Natural killer cell (primary cell): ENCODE results near the gene PNMA1. TPM values are rescaled to one million over a fixed set of nuclear protein-coding genes. Genes with fewer than 3 reads are reported as not detected.

ENCODE experiments used
- ATAC-seq, 3 donors: fragments of 150-1000 bp in 2 of 3; fragments of 200-7000 bp in 1 of 3; cut with Tn5 transposase; 1 replicate in 1 of 3; 2 replicates in 2 of 3; pipeline ENCODE4 v1.10.0; 2021; ENCODE audit warnings: mild to moderate bottlenecking in 2 of 3, moderate library complexity in 2 of 3
- DNase-seq, 2 donors: peaks; one replicate each; pipeline versions ENCODE4 v3.0.0 to v3.0.0-alpha.2; 2013 to 2021; ENCODE audit warnings: mixed read lengths in 1 of 2
- H3K27ac ChIP-seq: one replicate; pipeline ENCODE4 v1.5.1; 2013; ENCODE audit warnings: mild to moderate bottlenecking, low read length
- H3K27me3 ChIP-seq: one replicate; pipeline ENCODE4 v1.6.1; 2013; ENCODE audit warnings: low read length; ENCODE audit not compliant: control insufficient read depth, insufficient read depth
- H3K36me3 ChIP-seq: one replicate; pipeline ENCODE4 v1.6.1; 2013; ENCODE audit warnings: low read length; ENCODE audit not compliant: control insufficient read depth, insufficient read depth
- H3K4me1 ChIP-seq: one replicate; pipeline ENCODE4 v1.6.1; 2013; ENCODE audit warnings: low read length; ENCODE audit not compliant: control insufficient read depth, insufficient read depth
- H3K4me3 ChIP-seq: one replicate; pipeline ENCODE4 v1.5.1; 2013; ENCODE audit warnings: low read length
- H3K9me3 ChIP-seq: one replicate; pipeline ENCODE4 v1.6.1; 2013; ENCODE audit warnings: low read length; ENCODE audit not compliant: control insufficient read depth, insufficient read depth
- H3K27ac Mint-ChIP-seq, 2 donors: one replicate each; pipeline ENCODE4 v1.8.0; 2022; ENCODE audit warnings: mild to moderate bottlenecking in 2 of 2, mixed read lengths in 2 of 2, moderate library complexity in 1 of 2
- H3K27me3 Mint-ChIP-seq, 2 donors: one replicate each; pipeline ENCODE4 v1.8.0; 2022; ENCODE audit warnings: low read depth in 2 of 2, mixed read lengths in 2 of 2
- H3K36me3 Mint-ChIP-seq: one replicate; pipeline ENCODE4 v1.8.0; 2022; ENCODE audit warnings: mixed read lengths
- H3K4me1 Mint-ChIP-seq, 2 donors: one replicate each; pipeline ENCODE4 v1.8.0; 2022; ENCODE audit warnings: mixed read lengths in 2 of 2
- H3K4me3 Mint-ChIP-seq: one replicate; pipeline ENCODE4 v1.8.0; 2022; ENCODE audit warnings: mild to moderate bottlenecking, moderate library complexity, mixed read lengths
- H3K9me3 Mint-ChIP-seq, 2 donors: one replicate each; pipeline ENCODE4 v1.8.0; 2022; ENCODE audit warnings: mixed read lengths in 2 of 2
- CTCF ChIP-seq: fragments of 200-600 bp; IDR thresholded peaks from one replicate; pipeline ENCODE4 v1.8.0; 2022; ENCODE audit warnings: antibody characterized with exemption
- WGBS: methylation state at CpG from one replicate; pipeline ENCODE4 v1.1.7; 2013; ENCODE audit warnings: missing lambda C conversion rate; ENCODE audit not compliant: insufficient coverage; 5-methylcytosine and 5-hydroxymethylcytosine counted together
- intact Hi-C: fragments of 100-400 bp; cut with micrococcal nuclease; formaldehyde crosslinking; loops from one replicate; pipeline ENCODE4 v1.14.2; 2022
- total RNA-seq, 4 donors: library from RNA; stranded (reverse); fragments of 120-200 nt in 1 of 4; gene quantifications; one replicate each; pipeline versions ENCODE4 v1.2.3 to v1.2.4, GENCODE V29; 2013 to 2022

Gene PNMA1
- total RNA-seq, 3 donors from 2014 or later (not counting 1 experiment from before 2014, with no cell fraction given), result 26.0 to 32.3 (median 28.9) TPM

- Histone ChIP-seq H3K27ac (peak overlapping the region; percentile 67), H3K4me3 (no peak overlapping the region), H3K27me3 (no peaks in the 10 kb centered on the region), H3K4me1 (peaks cover 96% of the 10 kb centered on the region), H3K9me3 (no peaks in the 10 kb centered on the region), H3K36me3 (no peaks in the 10 kb centered on the region)
- DNase-seq (peak in 1 of 2 donors; percentile 57), ATAC-seq (no peak)
- Mint-ChIP-seq H3K9me3 (no peaks in the 10 kb centered on the region), H3K4me3 (peak overlapping the region; percentile 37), H3K27ac (peak overlapping the region; percentile 92 to 96), H3K27me3 (no peaks in the 10 kb centered on the region), H3K36me3 (no peaks in the 10 kb centered on the region), H3K4me1 (peaks cover 91 to 99% of the 10 kb centered on the region in 2 donors)
- intact Hi-C loops, result loop anchor here (5.0 kb wide), 1 partner anchor 136 kb away; the partner anchor contains the start of gene ZNF410
- no peak for TF ChIP-seq CTCF
- 8% methylated on average over 6 of the region's 7 CpGs for WGBS
Observed at GRCh38 chr14:73751157-73751691, 37.0 kb upstream of the PNMA1 start.

- no peak for ATAC-seq
- H3K27me3 Mint-ChIP-seq, result no peaks in the 10 kb centered on the region
- WGBS, result 92% methylated on average over 3 of the region's 3 CpGs
- no peaks in the 10 kb centered on the region for H3K9me3 Mint-ChIP-seq
- H3K27ac Mint-ChIP-seq, result peak overlapping the region; percentile 92 to 96
- no peaks in the 10 kb centered on the region for H3K36me3 Mint-ChIP-seq
- H3K36me3 ChIP-seq, result peaks cover 3% of the 10 kb centered on the region
- H3K4me3 ChIP-seq, result no peak overlapping the region
- no peaks in the 10 kb centered on the region for H3K27me3 ChIP-seq
- intact Hi-C loops, result loop anchor here (5.0 kb wide), 1 partner anchor 137 kb away; the partner anchor contains the start of gene ZNF410
- H3K4me1 Mint-ChIP-seq, result peaks cover 87 to 97% of the 10 kb centered on the region in 2 donors
- no peak for TF ChIP-seq CTCF
- DNase-seq, result no peak
- H3K9me3 ChIP-seq, result no peaks in the 10 kb centered on the region
- peaks cover 96% of the 10 kb centered on the region for H3K4me1 ChIP-seq
- peak overlapping the region; percentile 37 for H3K4me3 Mint-ChIP-seq
- peak overlapping the region; percentile 67 for H3K27ac ChIP-seq
Observed at GRCh38 chr14:73750531-73750901, 36.3 kb upstream of the PNMA1 start.

GRCh38 chr14:73749706-73750530 is 35.7 kb upstream of the PNMA1 start:
- intact Hi-C loops, result loop anchor here (5.0 kb wide), 1 partner anchor 137 kb away; the partner anchor contains the start of gene ZNF410
- WGBS, result 54% methylated on average over 11 of the region's 11 CpGs
- no peak overlapping the region for H3K4me3 ChIP-seq
- Mint-ChIP-seq H3K27ac (peak overlapping the region; percentile 92 to 96), H3K27me3 (no peaks in the 10 kb centered on the region), H3K9me3 (no peaks in the 10 kb centered on the region), H3K4me1 (peaks cover 87 to 97% of the 10 kb centered on the region in 2 donors), H3K4me3 (peak overlapping the region; percentile 66), H3K36me3 (no peaks in the 10 kb centered on the region)
- peaks cover 96% of the 10 kb centered on the region for H3K4me1 ChIP-seq
- H3K36me3 ChIP-seq, result peaks cover 3% of the 10 kb centered on the region
- H3K27ac ChIP-seq, result peak overlapping the region; percentile 67
- H3K27me3 ChIP-seq, result no peaks in the 10 kb centered on the region
- no peaks in the 10 kb centered on the region for H3K9me3 ChIP-seq
- ATAC-seq, result peak; percentile 54 to 70 (median 66)
- peak in 1 of 2 donors; percentile 52 for DNase-seq
- TF ChIP-seq CTCF, result no peak
